Hepatocyte (in vitro differentiated cells): ENCODE results near the gene NUP37. TPM values are rescaled to one million over a fixed set of nuclear protein-coding genes. Genes with fewer than 3 reads are reported as not detected.

Experiments
- DNase-seq: peaks from one replicate; pipeline ENCODE4 v3.0.0-alpha.2; 2016; ENCODE audit warnings: low spot score
- H2AFZ ChIP-seq: fragments of 200-600 bp; sonication (generic); 2 replicates; pipeline ENCODE4 v1.6.0; 2016; ENCODE audit warnings: antibody characterized with exemption, mild to moderate bottlenecking
- H3K27ac ChIP-seq: fragments of 200-600 bp; sonication (generic); 2 replicates; pipeline ENCODE4 v1.5.1; 2016; ENCODE audit warnings: mild to moderate bottlenecking
- H3K27me3 ChIP-seq: fragments of 200-600 bp; sonication (generic); 2 replicates; pipeline ENCODE4 v1.6.1; 2016
- H3K36me3 ChIP-seq: fragments of 200-600 bp; sonication (generic); replicated peaks from 2 replicates; pipeline ENCODE4 v1.5.1; 2016; ENCODE audit warnings: low read depth; ENCODE audit not compliant: insufficient read depth
- H3K4me1 ChIP-seq: fragments of 200-600 bp; sonication (generic); 2 replicates; pipeline ENCODE4 v1.5.1; 2016; ENCODE audit warnings: mild to moderate bottlenecking, moderate library complexity; ENCODE audit not compliant: insufficient read depth
- H3K4me2 ChIP-seq: fragments of 200-600 bp; sonication (generic); 2 replicates; pipeline ENCODE4 v1.6.0; 2016
- H3K4me3 ChIP-seq: fragments of 200-600 bp; sonication (generic); 2 replicates; pipeline ENCODE4 v1.5.1; 2016; ENCODE audit warnings: mild to moderate bottlenecking
- H3K79me2 ChIP-seq: fragments of 200-600 bp; sonication (generic); 2 replicates; pipeline ENCODE4 v1.6.0; 2017; ENCODE audit warnings: mild to moderate bottlenecking
- H3K9me2 ChIP-seq: fragments of 200-600 bp; sonication (generic); replicated peaks from 2 replicates; pipeline ENCODE4 v1.6.0; 2017; ENCODE audit warnings: mild to moderate bottlenecking; ENCODE audit not compliant: insufficient read depth
- H3K9me3 ChIP-seq: fragments of 200-600 bp; sonication (generic); 2 replicates; pipeline ENCODE4 v1.5.1; 2016; ENCODE audit warnings: low read depth, mild to moderate bottlenecking
- H4K20me1 ChIP-seq: fragments of 200-600 bp; sonication (generic); 2 replicates; pipeline ENCODE4 v1.6.0; 2016; ENCODE audit warnings: mild to moderate bottlenecking; ENCODE audit not compliant: insufficient read depth, poor library complexity, severe bottlenecking
- CTCF ChIP-seq: fragments of 200-600 bp; sonication (generic); IDR thresholded peaks from 2 replicates; pipeline ENCODE4 v1.5.1; 2016; ENCODE audit warnings: antibody characterized with exemption, mild to moderate bottlenecking; ENCODE audit not compliant: poor library complexity
- EZH2 ChIP-seq: fragments of 200-600 bp; sonication (generic); IDR thresholded peaks from 2 replicates; pipeline ENCODE4 v1.6.1; 2016; ENCODE audit warnings: antibody characterized with exemption, mild to moderate bottlenecking, borderline replicate concordance
- EZH2phosphoT487 ChIP-seq: fragments of 200-600 bp; sonication (generic); IDR thresholded peaks from one replicate; pipeline ENCODE4 v1.6.1; 2018; ENCODE audit warnings: antibody characterized with exemption, mild to moderate bottlenecking, low read depth, moderate library complexity; ENCODE audit not compliant: unreplicated experiment, severe bottlenecking
- WGBS: methylation state at CpG from one replicate; pipeline ENCODE4 v1.1.6; 2016; ENCODE audit warnings: low lambda C conversion rate; ENCODE audit errors: missing lambda C conversion rate; 5-methylcytosine and 5-hydroxymethylcytosine counted together
- polyA plus RNA-seq: library from polyadenylated mRNA; unstranded; fragments of >200 nt; fragmentation: Nextera tagmentation; extraction: Ambion mirVana; gene quantifications from 2 replicates; pipeline ENCODE4 v1.2.1, GENCODE V29; 2016
- total RNA-seq: library from RNA; depleted of rRNA; stranded (reverse); fragments of >200 nt; gene quantifications from 2 replicates; pipeline ENCODE4 v1.2.3, GENCODE V29; 2014

The NUP37 gene
- total and polyA plus RNA-seq, 2 experiments from 2014 or later = 26.7 to 37.3 TPM

GRCh38 chr12:102120886-102121285 lies 972 bp upstream of the NUP37 start:
- Histone ChIP-seq H3K27me3 (no peaks in the 10 kb centered on the region), H3K4me1 (peaks cover 7% of the 10 kb centered on the region), H3K9me2 (no peaks in the 10 kb centered on the region), H3K27ac (peak overlapping the region; percentile 55), H3K36me3 (no peaks in the 10 kb centered on the region), H3K9me3 (no peaks in the 10 kb centered on the region), H3K79me2 (peaks cover 28% of the 10 kb centered on the region), H2AFZ (peak overlapping the region; percentile 97), H3K4me3 (peak overlapping the region; percentile 87), H4K20me1 (no peaks in the 10 kb centered on the region), H3K4me2 (peak overlapping the region; percentile 93)
- 40% methylated on average over 4 of the region's 4 CpGs for WGBS
- peak; percentile 23 for DNase-seq
- no peak for TF ChIP-seq EZH2
- no peak for TF ChIP-seq EZH2phosphoT487
- no peak for TF ChIP-seq CTCF

GRCh38 chr12:102120564-102120873 lies 605 bp upstream of the NUP37 start:
- Histone ChIP-seq H3K27me3 (no peaks in the 10 kb centered on the region), H3K4me1 (peaks cover 7% of the 10 kb centered on the region), H4K20me1 (no peaks in the 10 kb centered on the region), H3K9me2 (no peaks in the 10 kb centered on the region), H3K36me3 (no peaks in the 10 kb centered on the region), H3K4me3 (peak overlapping the region; percentile 87), H3K4me2 (peak overlapping the region; percentile 93), H3K79me2 (peaks cover 28% of the 10 kb centered on the region), H3K9me3 (no peaks in the 10 kb centered on the region), H2AFZ (peak overlapping the region; percentile 97), H3K27ac (peak overlapping the region; percentile 55)
- 9% methylated on average over 4 of the region's 4 CpGs for WGBS
- no peak for DNase-seq
- no peak for TF ChIP-seq EZH2phosphoT487
- TF ChIP-seq EZH2 = no peak
- TF ChIP-seq CTCF = no peak

GRCh38 chr12:102118874-102119273 lies 1.0 kb downstream of the NUP37 start:
- no peaks in the 10 kb centered on the region for H3K9me2 ChIP-seq
- WGBS = 77% methylated on average over 2 of the region's 2 CpGs
- H3K79me2 ChIP-seq = peaks cover 26% of the 10 kb centered on the region
- TF ChIP-seq EZH2 (no peak), EZH2phosphoT487 (no peak), CTCF (no peak)
- no peaks in the 10 kb centered on the region for H3K36me3 ChIP-seq
- H4K20me1 ChIP-seq = no peaks in the 10 kb centered on the region
- peak overlapping the region; percentile 97 for H2AFZ ChIP-seq
- no peak for DNase-seq
- no peaks in the 10 kb centered on the region for H3K27me3 ChIP-seq
- H3K4me3 ChIP-seq = no peak overlapping the region
- peaks cover 7% of the 10 kb centered on the region for H3K4me1 ChIP-seq
- no peaks in the 10 kb centered on the region for H3K9me3 ChIP-seq
- H3K4me2 ChIP-seq = peak overlapping the region; percentile 93
- no peak overlapping the region for H3K27ac ChIP-seq

GRCh38 chr12:102116392-102116791 lies 3.5 kb downstream of the NUP37 start:
- Histone ChIP-seq H3K4me3 (no peak overlapping the region), H3K79me2 (peaks cover 7% of the 10 kb centered on the region), H2AFZ (no peak overlapping the region), H3K9me3 (no peaks in the 10 kb centered on the region), H3K27me3 (no peaks in the 10 kb centered on the region), H3K9me2 (no peaks in the 10 kb centered on the region), H3K27ac (no peak overlapping the region), H3K4me2 (no peak overlapping the region), H3K36me3 (no peaks in the 10 kb centered on the region), H3K4me1 (peaks cover 7% of the 10 kb centered on the region), H4K20me1 (no peaks in the 10 kb centered on the region)
- DNase-seq = no peak
- WGBS = 97% methylated on average over 7 of the region's 7 CpGs
- TF ChIP-seq EZH2phosphoT487 = no peak
- no peak for TF ChIP-seq CTCF
- no peak for TF ChIP-seq EZH2
